HCT116 (cell line): ENCODE results near the gene SLC51A.

Source experiments
- TCF7L2 ChIP-seq: IDR thresholded peaks from 2 replicates; pipeline ENCODE4 v1.7.0; 2011; ENCODE audit warnings: borderline replicate concordance, inconsistent platforms; ENCODE audit not compliant: insufficient read depth, insufficient read length; ENCODE audit errors: extremely low read depth
- TF ChIP-seq, protein P1 (sequence below), 3 experiments: fragments of 200-600 bp in 1 of 3; sonication (generic) in 1 of 3; IDR thresholded peaks in 2 of 3; conservative IDR thresholded peaks in 1 of 3; 2 replicates each; pipeline ENCODE4 v1.5.1; 2012 to 2017; ENCODE audit warnings: low read depth in 2 of 3, low read length in 2 of 3, antibody characterized with exemption in 1 of 3, borderline replicate concordance in 1 of 3, control low read depth in 1 of 3, mild to moderate bottlenecking in 1 of 3, mixed read lengths in 1 of 3, mixed run types in 1 of 3, moderate library complexity in 1 of 3; ENCODE audit not compliant: insufficient read depth in 1 of 3

- TF ChIP-seq, protein P1, sequence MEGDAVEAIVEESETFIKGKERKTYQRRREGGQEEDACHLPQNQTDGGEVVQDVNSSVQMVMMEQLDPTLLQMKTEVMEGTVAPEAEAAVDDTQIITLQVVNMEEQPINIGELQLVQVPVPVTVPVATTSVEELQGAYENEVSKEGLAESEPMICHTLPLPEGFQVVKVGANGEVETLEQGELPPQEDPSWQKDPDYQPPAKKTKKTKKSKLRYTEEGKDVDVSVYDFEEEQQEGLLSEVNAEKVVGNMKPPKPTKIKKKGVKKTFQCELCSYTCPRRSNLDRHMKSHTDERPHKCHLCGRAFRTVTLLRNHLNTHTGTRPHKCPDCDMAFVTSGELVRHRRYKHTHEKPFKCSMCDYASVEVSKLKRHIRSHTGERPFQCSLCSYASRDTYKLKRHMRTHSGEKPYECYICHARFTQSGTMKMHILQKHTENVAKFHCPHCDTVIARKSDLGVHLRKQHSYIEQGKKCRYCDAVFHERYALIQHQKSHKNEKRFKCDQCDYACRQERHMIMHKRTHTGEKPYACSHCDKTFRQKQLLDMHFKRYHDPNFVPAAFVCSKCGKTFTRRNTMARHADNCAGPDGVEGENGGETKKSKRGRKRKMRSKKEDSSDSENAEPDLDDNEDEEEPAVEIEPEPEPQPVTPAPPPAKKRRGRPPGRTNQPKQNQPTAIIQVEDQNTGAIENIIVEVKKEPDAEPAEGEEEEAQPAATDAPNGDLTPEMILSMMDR (IDR thresholded peaks at IDR 0.05 in 2 of 3, conservative IDR thresholded peaks at IDR 0.05 in 1 of 3; ENCODE audit: borderline replicate concordance in 1 of 3, insufficient read depth in 1 of 3, low read depth in 2 of 3, low read length in 2 of 3) = no peak
- TF ChIP-seq TCF7L2 = no peak
Measured at GRCh38 chr3:196195664-196196265, 20.6 kb upstream of the SLC51A start.
